HG02943 (cell line): ENCODE measurements around the gene PPM1B.
A peak's percentile ranks its signal among the peaks of the same experiment; 100 is the strongest.
"Not testable (repeated sequence)": the region's sequence is repeated elsewhere in the genome, so short reads cannot be mapped to it uniquely, and the experiment has no call there.

Experiments used
- ATAC-seq: cut with Tn5 transposase; IDR thresholded peaks from one replicate; pipeline ENCODE4 v1.9.1; 2021; ENCODE audit warnings: mild to moderate bottlenecking, low read depth, moderate library complexity; ENCODE audit not compliant: unreplicated experiment

The PPM1B gene

DNA sequence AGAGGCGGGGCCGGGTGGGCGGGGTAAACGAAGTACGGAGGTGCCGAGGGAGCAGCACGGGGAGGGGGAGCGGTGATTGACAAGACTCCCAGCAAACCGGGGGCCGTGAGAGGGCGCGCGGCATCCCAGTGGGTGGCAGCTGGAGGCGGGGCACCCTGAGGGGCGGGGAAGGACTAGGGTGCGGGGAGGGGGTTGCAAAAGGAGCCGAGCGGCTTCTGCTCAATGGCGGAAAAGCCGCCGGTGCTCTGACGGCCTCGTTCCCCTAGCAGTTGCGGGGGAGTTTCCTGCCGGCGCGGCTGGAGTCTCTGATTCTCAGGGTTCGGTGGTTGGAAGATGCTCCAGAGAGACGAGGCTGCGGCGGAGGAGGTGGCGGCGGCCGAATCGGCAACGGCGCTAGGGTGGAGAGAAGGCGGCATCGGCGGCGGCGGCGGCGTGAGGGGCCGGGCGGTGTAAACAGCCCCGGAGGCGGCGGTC, at the start of gene PPM1B:
TSS of gene PPM1B (plus strand) at position 195 of the 474 bp plus-strand sequence. CDS start 32,325 bp downstream, outside the sequence.
- ATAC-seq = peak; percentile 71

DNA sequence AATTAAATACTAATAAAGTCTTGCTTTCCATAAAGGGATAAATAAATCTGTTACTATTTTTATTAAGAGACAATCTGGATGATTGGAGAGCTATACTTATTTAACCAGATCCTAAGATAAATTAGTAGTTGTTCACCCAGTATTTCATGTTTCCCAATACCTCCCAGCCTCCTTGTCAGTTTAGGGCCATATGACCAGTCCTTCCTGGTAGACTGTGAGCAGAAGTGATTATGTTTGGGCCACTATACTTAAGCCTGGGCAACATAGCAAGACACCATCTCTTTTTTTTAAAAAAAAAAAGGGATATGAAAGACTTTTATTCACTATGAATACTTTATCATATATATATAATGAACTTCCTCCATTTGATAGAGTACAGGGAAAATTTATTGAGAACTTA, 48.8 kb upstream of the PPM1B start:
- ATAC-seq = no peak

DNA sequence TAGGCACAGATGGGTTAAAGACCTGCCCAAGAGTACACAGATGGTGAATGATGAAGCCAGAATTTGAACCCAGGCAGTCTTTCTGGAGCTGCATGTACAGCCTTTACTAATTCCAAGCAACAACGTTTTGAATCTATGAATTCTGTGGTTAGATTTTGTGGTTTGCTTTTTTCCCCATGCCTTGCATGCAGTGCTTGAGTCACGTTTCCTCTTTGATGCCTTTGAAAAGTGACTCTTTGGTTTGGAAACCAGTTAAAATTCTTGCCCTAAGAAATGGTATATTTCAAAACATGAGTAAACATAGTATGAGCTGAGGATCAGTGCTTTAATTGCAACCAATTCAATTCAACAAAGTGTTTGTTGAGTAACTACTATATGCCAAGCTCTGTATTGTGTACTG, 48.2 kb upstream of the PPM1B start:
- no peak for ATAC-seq

DNA sequence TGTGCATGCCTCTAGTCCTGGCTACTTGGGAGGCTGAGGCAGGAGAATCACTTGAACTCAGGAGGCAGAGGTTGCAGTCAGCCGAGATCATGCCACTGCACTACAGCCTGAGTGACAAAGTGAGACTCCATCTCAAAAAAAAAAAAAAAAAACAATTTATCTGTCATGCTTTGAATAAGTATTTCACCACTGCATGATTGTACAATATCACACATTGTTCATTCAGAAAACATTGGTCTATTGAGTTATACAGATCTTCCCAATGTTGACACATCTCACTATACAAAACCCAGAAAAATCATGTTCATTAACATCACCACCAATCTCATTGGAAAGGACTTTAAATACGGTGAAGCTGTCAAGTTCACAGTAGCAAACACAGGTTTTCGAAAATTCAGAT, 46.8 kb upstream of the PPM1B start:
- ATAC-seq = no peak

DNA sequence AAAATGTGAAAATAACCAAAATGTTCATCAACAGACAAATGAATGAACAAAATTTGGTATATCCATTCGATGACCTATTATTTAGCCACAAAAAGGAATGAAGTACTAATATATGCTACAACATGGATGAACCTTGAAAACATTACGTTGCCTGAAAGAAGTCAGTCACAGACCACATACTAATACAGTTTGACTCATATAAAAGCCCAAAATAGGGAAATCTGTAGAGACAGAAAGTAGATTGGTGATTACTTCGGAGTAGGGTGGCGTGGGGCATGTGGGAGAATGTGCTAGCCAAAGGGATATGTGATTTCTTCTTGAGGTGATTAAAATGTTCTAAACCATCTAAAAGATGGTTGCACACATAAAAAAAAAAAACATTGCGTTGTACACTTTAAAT, 44.2 kb upstream of the PPM1B start:
- ATAC-seq = no peak

DNA sequence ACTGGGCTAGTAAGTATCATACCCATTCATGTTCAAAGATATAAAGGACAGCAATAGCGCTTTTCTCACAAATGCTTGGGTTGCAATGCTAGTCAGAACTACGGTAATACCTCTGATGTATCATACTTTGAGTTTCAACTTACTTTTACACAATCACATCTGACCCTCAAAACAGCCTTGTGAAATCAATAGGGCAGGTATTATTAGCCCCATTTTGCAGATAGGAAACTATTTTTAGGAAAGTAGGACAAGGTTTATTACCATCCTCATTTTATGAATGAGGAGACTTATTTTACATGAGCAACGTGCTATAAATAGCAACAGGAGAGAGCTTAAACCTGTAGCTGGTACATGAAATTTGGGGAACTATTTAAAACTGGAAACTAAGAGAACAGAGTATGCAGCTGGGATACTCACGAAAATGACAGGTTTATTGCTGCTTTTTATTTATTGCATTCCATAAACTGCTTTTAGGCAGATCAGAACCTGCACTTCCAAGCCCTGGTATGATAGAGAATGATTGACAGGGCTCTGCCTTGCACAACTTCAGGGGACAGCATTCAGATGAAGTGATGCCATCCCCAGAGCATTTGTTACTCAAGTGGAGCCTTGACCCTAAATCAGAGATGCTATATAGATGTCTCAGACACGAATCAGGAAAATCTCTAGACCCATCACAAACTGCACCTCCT, 42.4 kb upstream of the PPM1B start:
- no peak for ATAC-seq

DNA sequence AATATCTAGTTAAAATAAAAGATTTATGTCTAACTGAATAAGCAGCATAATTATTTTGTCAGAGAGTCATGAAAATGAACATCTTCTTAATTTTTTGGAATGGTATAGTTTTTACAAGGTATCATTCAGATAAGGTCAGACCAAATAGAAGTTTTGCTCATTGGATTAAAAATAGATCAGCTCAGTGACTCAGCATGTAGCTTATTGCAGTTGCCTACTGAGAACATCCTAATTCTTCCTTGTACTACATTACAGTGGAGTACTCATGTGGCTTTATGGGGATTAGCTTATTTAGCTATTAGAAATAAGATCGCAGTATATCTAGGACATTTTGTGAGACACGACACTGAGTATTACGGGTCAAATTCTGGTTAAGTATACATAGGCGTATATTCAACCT, 38.2 kb upstream of the PPM1B start:
- no peak for ATAC-seq

DNA sequence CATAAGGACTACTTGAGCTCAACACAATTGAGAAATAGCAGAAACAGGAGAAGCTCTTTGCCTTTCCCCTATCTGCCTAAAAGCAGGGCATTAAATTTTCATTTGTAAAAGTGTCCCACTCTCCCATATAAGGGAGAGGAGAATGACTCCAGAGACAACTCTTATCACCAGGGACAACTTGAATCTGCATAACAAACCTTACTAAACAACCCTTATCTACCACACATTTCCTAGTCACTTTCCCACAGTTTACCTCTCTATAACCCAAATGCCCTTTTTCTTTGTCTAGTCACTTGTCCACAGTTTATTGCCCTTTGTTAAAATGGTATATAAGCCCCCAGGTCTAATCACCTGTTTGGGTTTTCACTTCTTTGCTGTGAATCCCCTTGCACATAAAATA, 37.5 kb upstream of the PPM1B start:
- ATAC-seq = no peak

DNA sequence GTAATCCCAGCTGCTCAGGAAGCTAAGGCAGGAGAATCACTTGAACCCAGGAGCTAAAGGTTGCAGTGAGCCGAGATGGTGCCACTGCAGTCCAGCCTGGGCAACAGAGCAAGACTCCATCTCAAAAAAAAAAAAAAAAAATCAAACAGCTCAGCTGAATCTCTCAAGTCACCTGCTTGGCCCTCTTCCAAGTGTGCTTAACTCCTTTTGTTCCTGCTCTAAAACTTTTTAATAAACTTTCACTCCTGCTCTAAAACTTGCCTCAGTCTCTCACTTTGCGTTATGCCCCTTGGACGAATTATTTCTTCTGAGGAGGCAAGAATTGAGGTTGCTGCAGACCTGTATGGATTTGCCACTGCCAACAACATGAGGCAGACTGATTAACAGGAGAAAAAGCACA, 35.1 kb upstream of the PPM1B start:
- ATAC-seq = not testable (repeated sequence)

DNA sequence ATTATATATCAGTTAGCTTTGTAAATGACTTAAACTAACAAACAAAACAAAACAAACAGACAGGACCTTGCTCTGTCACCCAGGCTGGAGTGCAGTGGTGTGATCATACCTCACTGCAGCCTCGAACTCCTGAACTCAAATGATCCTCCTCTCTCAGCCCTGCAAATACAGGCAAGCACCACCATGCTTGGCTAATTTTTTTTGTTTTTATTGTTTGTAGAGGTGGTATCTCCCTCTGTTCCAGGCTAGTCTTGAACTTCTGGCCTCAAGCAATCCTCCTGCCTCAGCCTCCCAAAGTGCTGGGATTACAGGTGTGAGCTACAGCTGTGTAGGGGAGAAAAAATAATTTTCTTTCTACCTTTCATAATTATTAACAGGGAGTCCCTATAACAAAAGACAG, 33.8 kb upstream of the PPM1B start:
- ATAC-seq = no peak

DNA sequence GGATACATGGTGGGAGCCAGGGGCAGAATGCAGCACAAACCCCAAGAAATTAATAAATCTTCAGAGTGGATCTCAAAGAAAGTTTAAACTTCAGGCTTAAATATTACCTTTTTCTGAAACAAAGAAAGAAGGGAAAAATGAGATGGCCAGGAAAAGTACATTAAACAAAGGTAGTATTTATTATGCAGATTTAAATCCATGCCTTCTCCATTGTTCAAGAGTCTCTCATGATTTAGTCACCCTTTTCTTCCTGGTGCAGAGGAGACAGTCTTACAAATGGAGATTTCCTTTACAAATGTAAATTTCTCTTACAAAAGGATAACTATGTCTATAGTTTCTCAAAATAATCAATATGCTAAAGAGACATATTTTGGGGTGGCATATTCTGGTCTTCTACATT, 33.4 kb upstream of the PPM1B start:
- no peak for ATAC-seq

DNA sequence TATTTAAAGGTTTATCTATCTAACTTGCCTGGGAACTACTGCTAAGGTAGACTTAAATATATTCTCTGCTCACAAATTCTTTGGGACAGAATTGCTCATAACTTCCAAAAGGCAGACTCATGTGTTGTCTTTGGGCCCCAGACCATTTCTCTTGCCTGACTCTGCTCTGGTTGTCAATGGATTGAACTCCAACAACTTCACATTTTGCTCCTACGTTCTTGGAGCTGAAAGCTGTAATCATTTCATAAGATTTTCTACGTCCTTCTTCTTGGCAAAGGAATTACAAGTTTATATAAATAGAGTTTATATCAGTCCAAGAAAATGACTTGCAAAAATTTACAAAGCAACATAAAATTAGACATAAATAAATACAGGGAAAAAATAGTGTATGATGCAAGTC, 32.9 kb upstream of the PPM1B start:
- ATAC-seq = no peak

DNA sequence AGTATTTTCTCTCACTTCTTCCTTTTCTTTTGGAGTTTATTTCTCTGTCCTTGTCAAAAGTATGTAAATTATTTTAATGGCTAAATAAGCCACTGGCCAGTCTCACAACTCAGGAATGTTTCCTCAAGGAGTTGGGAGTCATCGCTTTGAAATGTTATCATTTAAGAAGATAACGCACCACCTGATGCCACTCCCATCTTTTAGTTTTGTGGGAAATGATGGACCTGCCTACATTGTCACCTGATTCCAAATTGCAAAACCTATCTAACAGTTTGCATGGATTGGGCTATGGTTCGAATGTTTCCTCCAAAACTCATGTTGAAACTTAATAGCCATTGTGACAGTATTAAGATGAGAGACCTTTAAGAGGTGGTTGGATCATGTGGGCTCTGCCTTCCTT, 32.4 kb upstream of the PPM1B start:
- no peak for ATAC-seq

DNA sequence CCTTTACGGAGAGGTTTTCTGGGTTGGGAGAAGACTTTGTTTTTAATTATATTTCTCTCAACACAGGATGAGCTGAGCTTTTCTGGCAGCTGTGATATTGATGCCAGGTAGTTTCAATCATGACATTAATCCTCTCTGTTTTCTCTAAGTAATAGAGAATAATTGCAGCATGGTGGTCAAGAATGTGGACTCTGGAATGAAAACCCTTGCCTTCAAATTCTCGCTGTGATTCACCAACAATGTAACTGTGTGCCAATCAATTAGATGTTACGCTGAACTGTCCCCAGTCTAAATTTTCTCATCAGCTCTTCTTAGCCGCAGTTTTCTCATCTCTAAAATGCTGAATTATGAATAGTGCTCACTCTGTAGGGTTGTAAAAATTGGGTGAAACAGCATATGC, 31.6 kb upstream of the PPM1B start:
- no peak for ATAC-seq

DNA sequence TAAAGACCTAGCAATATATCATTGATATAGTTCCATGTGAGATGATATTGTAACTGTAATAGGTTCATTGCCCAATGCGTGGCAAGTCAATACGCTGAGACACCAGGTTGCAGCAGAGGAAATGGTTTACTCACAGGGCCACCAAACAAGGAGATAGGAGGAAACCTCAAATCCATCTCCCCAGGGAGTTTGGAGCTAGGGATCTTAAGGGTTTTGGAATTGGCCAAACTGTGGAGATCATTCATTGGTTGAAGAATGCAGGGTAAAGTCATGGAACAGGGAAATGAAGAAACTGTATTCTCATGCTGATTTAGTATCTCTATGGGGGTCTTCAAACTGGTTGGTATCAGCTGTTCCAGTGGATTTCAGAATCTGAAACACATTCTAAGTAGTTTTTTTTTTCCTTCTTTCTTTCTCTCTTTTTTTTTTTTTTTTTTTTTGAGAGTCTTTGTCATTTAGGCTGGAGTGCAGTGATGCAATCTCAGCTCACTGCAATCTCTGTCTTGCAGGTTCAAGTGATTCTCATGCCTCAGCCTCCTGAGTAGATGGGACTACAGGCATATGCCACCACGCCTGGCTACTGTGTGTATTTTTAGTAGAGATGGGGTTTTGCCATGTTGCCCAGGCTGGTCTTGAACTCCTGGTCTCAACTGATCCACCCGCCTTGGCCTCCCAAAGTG, 30.7 kb upstream of the PPM1B start:
- no peak for ATAC-seq

DNA sequence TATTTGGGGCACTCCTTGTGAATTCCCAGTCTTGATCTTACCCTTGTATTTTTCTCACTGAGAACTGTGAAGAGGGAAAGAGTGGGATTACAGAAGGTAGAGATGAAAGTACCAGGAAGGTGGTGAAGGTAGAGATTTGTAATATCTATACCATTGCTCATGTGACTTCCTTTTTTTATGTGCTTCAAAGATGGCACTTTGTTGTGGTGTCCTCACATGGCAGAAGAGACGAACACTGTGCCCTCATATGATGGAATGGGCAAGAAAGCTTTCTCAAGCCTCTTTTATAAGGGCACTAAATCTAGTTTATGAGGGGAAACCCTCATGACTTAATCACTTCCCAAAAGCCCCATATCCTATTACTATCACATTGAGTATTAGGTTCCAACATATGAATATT, 28.9 kb upstream of the PPM1B start:
- ATAC-seq = no peak

DNA sequence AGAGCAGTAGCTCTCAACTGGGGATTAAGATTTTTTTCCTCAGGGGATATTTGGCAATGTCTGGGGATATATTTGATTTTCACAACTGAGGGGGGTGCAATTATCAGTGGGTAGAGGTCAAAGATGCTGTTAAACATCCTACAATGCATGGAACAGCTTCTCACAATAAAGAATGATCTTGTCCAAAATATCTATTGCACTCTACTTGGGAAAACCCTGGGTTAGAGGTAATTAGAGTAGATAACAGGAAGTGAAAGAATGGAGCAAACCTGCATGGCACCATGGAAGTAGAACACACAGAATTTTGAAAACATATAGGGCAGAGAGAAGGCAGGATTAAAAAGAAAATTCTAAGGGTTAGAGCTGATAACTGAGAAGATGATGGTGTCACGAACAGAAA, 26.4 kb upstream of the PPM1B start:
- no peak for ATAC-seq

DNA sequence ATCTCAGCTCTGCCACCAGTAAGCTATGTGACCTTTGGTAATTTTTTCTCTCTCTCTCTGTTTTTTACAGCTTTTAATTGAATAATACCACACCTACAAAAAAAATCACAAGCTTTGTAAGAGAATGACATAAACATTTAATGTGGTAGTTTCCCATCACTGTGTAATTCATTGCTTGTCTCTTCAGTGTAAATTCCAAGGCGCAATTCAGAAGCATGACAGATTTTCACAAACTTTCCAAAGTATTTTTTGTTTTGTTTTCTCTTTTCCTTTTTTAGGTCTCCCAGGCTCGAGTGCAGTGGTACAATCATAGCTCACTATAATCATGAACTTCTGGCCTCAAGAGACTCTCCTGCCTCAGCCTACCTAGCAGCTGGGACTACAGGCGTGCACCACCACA, 25.0 kb upstream of the PPM1B start:
- ATAC-seq = no peak

DNA sequence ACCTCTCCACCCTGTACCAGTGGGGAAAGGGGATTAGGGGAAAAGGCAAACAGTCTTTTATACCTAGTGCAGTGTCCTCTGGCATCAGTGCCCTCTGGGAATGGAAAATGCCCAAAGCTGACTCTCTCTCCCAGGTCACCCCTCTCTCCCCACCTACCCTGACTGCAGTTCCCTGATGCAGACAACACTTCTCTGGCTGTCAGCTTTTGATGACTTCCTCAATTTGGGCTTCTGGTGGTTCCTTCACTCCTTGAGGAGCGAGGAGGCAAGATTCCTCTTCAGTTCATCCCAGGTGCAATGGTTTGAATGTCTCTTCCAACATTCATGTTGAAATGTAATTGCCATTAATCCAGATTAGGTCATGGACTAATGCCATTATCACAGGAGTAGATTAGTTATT, 19.7 kb upstream of the PPM1B start:
- no peak for ATAC-seq

DNA sequence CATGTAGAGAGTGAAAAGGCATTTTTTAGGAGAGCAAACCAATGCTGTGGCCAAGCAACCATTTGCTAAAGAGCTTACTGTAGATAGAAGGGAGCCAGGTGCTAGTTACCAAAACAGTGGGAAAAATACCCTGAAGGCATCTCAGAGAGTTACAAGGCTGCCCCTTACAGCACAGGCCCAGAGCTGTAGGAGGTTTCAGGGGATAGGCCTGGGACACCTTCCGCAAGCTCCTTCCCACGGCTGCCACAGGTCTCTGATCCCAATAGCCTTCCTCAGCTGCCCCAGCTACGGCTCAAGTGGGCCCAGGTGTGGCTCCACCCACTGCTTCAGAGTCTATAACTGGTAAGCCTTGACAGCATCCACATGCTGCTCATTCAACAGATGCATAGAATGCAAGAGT, 18.2 kb upstream of the PPM1B start:
- no peak for ATAC-seq

DNA sequence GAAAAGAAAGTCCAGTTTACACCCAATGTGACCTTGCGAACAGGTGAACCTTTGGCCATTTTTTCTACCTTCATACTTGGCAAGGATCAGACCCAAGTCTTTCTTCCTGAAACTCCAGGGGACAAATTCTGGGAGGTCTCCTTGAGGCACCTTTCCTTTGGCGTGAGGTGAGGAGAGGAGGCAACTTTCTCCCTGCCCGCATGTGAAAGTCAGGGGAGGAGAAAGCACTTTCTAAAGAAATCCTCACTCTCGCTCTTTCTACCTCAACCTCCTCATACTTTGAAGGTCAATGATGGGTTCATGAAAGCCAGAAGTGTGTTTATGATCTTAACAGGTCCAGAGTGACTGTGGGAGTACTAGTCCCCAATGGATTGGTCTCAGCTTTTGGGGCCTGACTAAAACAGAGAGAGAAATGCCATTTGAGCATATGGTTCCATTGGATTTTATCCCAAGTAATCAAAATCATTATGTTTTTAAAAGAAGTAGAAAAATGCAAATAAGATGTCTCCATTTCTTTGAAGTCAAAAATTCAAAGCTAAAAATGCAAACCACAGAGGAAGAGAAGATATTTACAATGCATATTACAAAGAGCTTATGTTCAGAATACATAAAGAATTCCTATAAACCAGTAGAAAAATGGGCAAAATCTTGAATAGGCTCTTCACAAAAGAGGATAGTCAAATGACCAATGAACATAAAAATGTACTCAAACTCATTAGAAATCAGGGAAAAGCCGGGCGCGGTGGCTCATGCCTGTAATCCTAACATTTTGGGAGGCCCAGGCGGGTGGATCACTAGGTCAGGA, 15.6 kb upstream of the PPM1B start:
- no peak for ATAC-seq
